HEK293T (cell line): Measurements from ENCODE around the gene THSD4.

Experiments used
- CTCF ChIA-PET: fragments of 350-600 bp; formaldehyde crosslinking; extraction: SDS; loops from one replicate; lab custom pipeline; 2021; ENCODE audit warnings: antibody characterized with exemption, inconsistent platforms; lab: Yijun Ruan, JAX
- POLR2A ChIA-PET: fragments of 350-600 bp; formaldehyde crosslinking; extraction: SDS; loops from one replicate; lab custom pipeline; 2020; ENCODE audit warnings: antibody characterized with exemption, inconsistent platforms; lab: Yijun Ruan, JAX
- DNase-seq: peaks from one replicate; pipeline ENCODE4 v3.0.0; 2012; ENCODE audit warnings: mixed read lengths; ENCODE audit errors: extremely low spot score
- ARNT ChIP-seq: fragments of 450-650 bp; IDR thresholded peaks from 2 replicates; pipeline ENCODE4 v1.6.1; 2017; ENCODE audit warnings: mild to moderate bottlenecking
- BHLHE40 ChIP-seq: fragments of 450-650 bp; IDR thresholded peaks from 2 replicates; pipeline ENCODE4 v1.6.1; 2016; ENCODE audit warnings: mild to moderate bottlenecking, moderate library complexity, borderline replicate concordance
- CTBP1 ChIP-seq: fragments of 450-650 bp; IDR thresholded peaks from 2 replicates; pipeline ENCODE4 v1.6.1; 2016; ENCODE audit warnings: borderline replicate concordance
- ELF4 ChIP-seq: fragments of 450-650 bp; IDR thresholded peaks from 2 replicates; pipeline ENCODE4 v1.6.1; 2017; ENCODE audit warnings: antibody characterized with exemption
- FOXA1 ChIP-seq: fragments of 450-650 bp; IDR thresholded peaks from 2 replicates; pipeline ENCODE4 v1.6.1; 2016; ENCODE audit warnings: mild to moderate bottlenecking
- FOXK2 ChIP-seq: fragments of 450-650 bp; IDR thresholded peaks from 2 replicates; pipeline ENCODE4 v1.6.1; 2016; ENCODE audit warnings: mild to moderate bottlenecking
- FOXM1 ChIP-seq: fragments of 450-650 bp; IDR thresholded peaks from 2 replicates; pipeline ENCODE4 v1.6.1; 2017; ENCODE audit warnings: mild to moderate bottlenecking, borderline replicate concordance
- HDGF ChIP-seq: fragments of 450-650 bp; IDR thresholded peaks from 2 replicates; pipeline ENCODE4 v1.6.1; 2017; ENCODE audit warnings: antibody characterized with exemption, borderline replicate concordance
- L3MBTL2 ChIP-seq: fragments of 450-650 bp; conservative IDR thresholded peaks from 2 replicates; pipeline ENCODE4 v1.6.1; 2016; ENCODE audit warnings: mild to moderate bottlenecking
- LEF1 ChIP-seq: fragments of 450-650 bp; IDR thresholded peaks from 2 replicates; pipeline ENCODE4 v1.6.1; 2017; ENCODE audit warnings: mild to moderate bottlenecking, borderline replicate concordance
- NFRKB ChIP-seq: fragments of 450-650 bp; IDR thresholded peaks from 2 replicates; pipeline ENCODE4 v1.6.1; 2016; ENCODE audit warnings: mild to moderate bottlenecking, moderate library complexity
- PKNOX1 ChIP-seq: fragments of 450-650 bp; IDR thresholded peaks from 2 replicates; pipeline ENCODE4 v1.6.1; 2016
- SP1 ChIP-seq: fragments of 450-650 bp; IDR thresholded peaks from 2 replicates; pipeline ENCODE4 v1.6.1; 2017
- SUZ12 ChIP-seq: fragments of 450-650 bp; IDR thresholded peaks from 2 replicates; pipeline ENCODE4 v1.6.1; 2016; ENCODE audit warnings: mild to moderate bottlenecking
- TARDBP ChIP-seq: fragments of 450-650 bp; IDR thresholded peaks from 2 replicates; pipeline ENCODE4 v1.6.1; 2016
- ZNF384 ChIP-seq: fragments of 450-650 bp; IDR thresholded peaks from 2 replicates; pipeline ENCODE4 v1.6.1; 2016

Gene THSD4

DNA sequence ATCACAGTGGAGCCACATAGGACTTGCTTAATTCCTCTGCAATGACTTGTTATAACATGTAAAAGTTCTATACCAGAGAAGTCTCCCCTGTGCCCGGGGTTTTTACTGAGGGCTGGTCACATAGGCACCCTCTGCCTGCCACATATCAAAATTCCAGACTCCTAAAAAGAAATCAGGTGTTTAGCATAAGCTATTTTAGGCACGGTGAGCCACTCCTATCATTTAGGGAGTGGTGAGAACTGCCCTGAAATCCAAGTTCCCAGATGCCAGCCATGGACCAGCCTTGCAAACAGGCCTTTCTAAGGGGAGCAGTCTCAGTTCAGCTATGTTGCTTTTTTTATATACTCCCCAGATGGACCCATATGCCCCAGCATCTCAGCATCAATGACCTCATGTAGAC, 130.3 kb downstream of the THSD4 start:
- ChIA-PET POLR2A (interaction anchor here (1.1 kb wide), 1 partner anchor 9 kb away, joined by 3 read pairs; no protein-coding TSS in a partner anchor), CTCF (interaction anchor here (2.4 kb wide), 1 partner anchor 11 kb away, joined by 6 read pairs; no protein-coding TSS in a partner anchor)
- TF ChIP-seq NFRKB (no peak), HDGF (no peak), L3MBTL2 (no peak), CTBP1 (no peak), BHLHE40 (no peak), TARDBP (no peak), ZNF384 (no peak), SUZ12 (no peak), FOXK2 (no peak), FOXM1 (no peak), LEF1 (no peak), ARNT (no peak), SP1 (no peak), ELF4 (no peak)
- DNase-seq, result no peak

DNA sequence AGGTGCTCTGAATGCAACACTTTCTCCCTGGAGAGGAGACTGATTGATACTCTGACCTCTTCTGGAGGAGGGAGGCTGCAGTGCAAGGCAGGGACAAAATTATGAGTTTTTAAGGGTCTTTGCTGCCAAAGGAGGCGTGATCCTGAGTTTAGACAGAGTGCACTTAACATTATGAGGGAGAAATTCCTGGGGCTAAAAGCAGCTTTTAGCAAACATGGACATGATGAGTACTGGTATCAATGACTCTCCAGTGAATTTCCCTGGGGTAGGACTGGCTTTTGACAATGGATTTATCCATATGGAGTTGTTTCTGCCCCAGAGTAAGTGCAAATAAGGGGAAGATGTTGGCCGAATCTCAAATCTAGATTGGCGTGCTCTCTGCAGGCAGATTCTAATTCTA, 133.1 kb downstream of the THSD4 start:
- DNase-seq, result no peak
- ChIA-PET POLR2A (no interaction called here), CTCF (interaction anchor here (0.8 kb wide), 1 partner anchor 9 kb away, joined by 3 read pairs; no protein-coding TSS in a partner anchor)
- TF ChIP-seq BHLHE40 (no peak), FOXM1 (no peak), HDGF (no peak), PKNOX1 (no peak), LEF1 (no peak), NFRKB (no peak), FOXA1 (no peak)

DNA sequence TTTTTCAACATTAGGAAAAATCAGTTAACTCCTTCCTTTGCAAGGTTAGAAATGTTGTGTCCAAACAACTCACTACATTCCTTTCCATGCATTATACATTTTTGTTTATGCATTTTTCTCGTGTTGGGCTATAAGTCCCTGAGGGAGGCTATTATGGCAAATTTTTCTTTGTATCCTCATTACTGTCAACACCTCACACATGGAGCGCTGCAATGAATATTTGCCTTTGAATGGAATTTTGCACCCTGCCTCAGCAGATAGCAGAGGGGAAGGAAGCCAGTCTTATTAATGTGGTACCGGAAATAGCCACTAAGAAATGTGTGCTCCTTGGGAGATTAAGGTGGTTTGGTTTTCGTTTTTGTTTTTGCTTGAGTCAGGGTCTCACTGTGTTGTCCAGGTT, 134.7 kb downstream of the THSD4 start:
- DNase-seq, result no peak
- CTCF ChIA-PET, result no interaction called here
- TF ChIP-seq SUZ12, result no peak
- POLR2A ChIA-PET, result interaction anchor here (2.3 kb wide), 1 partner anchor 11 kb away, joined by 6 read pairs; no protein-coding TSS in a partner anchor

GRCh38 chr15:71250936-71251583, 135.8 kb downstream of the THSD4 start:
- POLR2A ChIA-PET, result interaction anchor here (2.3 kb wide), 1 partner anchor 12 kb away, joined by 6 read pairs; no protein-coding TSS in a partner anchor
- DNase-seq, result no peak
- CTCF ChIA-PET, result interaction anchor here (1.5 kb wide), 1 partner anchor 11 kb away, joined by 5 read pairs; no protein-coding TSS in a partner anchor
- TF ChIP-seq BHLHE40 (no peak), PKNOX1 (no peak), HDGF (no peak), SP1 (no peak), LEF1 (no peak), CTBP1 (no peak), FOXM1 (no peak), L3MBTL2 (no peak), TARDBP (no peak), ELF4 (no peak), FOXK2 (no peak), FOXA1 (no peak), SUZ12 (no peak), NFRKB (no peak), ARNT (no peak), ZNF384 (no peak)

- no peak for DNase-seq
- ChIA-PET POLR2A (interaction anchor here (0.7 to 2.3 kb wide), 2 partner anchors 11 to 12 kb away, joined by 4 to 6 read pairs; no protein-coding TSS in a partner anchor), CTCF (interaction anchor here (0.7 to 1.5 kb wide), 2 partner anchors 11 to 71 kb away, joined by 3 to 5 read pairs; no protein-coding TSS in a partner anchor)
- TF ChIP-seq ZNF384 (no peak), FOXA1 (no peak), PKNOX1 (peak; percentile 56; the same call in 1 of the 2 replicates), L3MBTL2 (no peak)
Observed at GRCh38 chr15:71251584-71252043, 136.3 kb downstream of the THSD4 start.

- DNase-seq, result peak; percentile 40
- CTCF ChIA-PET, result interaction anchor here (0.5 to 1.5 kb wide), 3 partner anchors 12 to 104 kb away, joined by 3 to 5 read pairs (median 3); no protein-coding TSS in a partner anchor
- POLR2A ChIA-PET, result interaction anchor here (0.7 to 2.3 kb wide), 2 partner anchors 11 to 13 kb away, joined by 4 to 6 read pairs; no protein-coding TSS in a partner anchor
- TF ChIP-seq BHLHE40 (0 out of 2 replicates have a peak, but pooled peaks have one; percentile 37), HDGF (no peak)
Observed at GRCh38 chr15:71252044-71252739, 136.9 kb downstream of the THSD4 start.
